Neutrophil (primary cell): ENCODE data around the gene ENTPD8.

Experiments used
- H3K27ac ChIP-seq: fragments of 200-600 bp; sonication (generic); 2 replicates; pipeline ENCODE4 v1.5.1; 2016; ENCODE audit warnings: mild to moderate bottlenecking, moderate library complexity
- H3K27me3 ChIP-seq: fragments of 200-600 bp; sonication (generic); 2 replicates; pipeline ENCODE4 v1.6.0; 2016; ENCODE audit warnings: mild to moderate bottlenecking
- H3K36me3 ChIP-seq: fragments of 200-600 bp; sonication (generic); 2 replicates; pipeline ENCODE4 v1.5.1; 2017
- H3K4me1 ChIP-seq, 2 experiments: fragments of 200-600 bp in 1 of 2; sonication (generic) in 1 of 2; 1 replicate in 1 of 2; 2 replicates in 1 of 2; pipeline versions ENCODE4 v1.5.1 to v1.6.1; 2013 to 2016; ENCODE audit warnings: low read depth in 1 of 2, low read length in 1 of 2, mild to moderate bottlenecking in 1 of 2, moderate library complexity in 1 of 2; ENCODE audit not compliant: control insufficient read depth in 1 of 2, insufficient read depth in 1 of 2
- H3K4me3 ChIP-seq, 2 experiments: fragments of 200-600 bp in 1 of 2; sonication (generic) in 1 of 2; 1 replicate in 1 of 2; 2 replicates in 1 of 2; pipeline ENCODE4 v1.5.1; 2013 to 2016; ENCODE audit warnings: low read depth in 1 of 2, low read length in 1 of 2, mild to moderate bottlenecking in 1 of 2, moderate library complexity in 1 of 2
- H3K9me3 ChIP-seq: fragments of 200-600 bp; sonication (generic); 2 replicates; pipeline ENCODE4 v1.5.1; 2016
- TF ChIP-seq, protein P1 (sequence below): fragments of 200-600 bp; sonication (generic); IDR thresholded peaks from 2 replicates; pipeline ENCODE4 v1.5.1; 2016; ENCODE audit warnings: antibody characterized with exemption

ENTPD8 gene

DNA sequence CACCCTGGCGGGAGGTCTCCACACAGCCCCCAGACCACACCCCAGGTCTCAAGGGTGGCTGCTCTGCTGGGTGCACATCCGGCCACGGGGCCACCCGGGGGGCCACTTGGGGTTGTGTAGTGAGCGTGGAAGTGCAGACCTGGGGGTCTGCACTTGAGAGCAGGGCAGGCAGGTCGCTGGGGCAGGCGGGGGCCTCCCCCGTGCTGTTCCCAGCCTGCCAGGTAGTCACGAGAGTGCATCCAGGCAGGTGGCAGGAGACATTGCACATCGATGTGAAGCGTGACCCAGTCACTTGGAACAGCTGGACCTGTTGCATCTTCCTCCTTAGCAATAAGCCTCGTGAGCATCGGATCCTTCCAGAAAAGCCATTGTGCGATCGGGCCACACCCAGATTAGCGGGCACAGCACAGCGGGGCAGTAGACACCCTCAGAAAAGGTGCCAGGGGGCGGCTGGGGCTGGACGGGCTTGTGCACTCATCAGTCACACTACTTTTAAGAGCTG lies 4.8 kb upstream of the ENTPD8 start:
- H3K27ac ChIP-seq, result no peak overlapping the region
- H3K9me3 ChIP-seq, result no peaks in the 10 kb centered on the region
- no peak overlapping the region for H3K4me3 ChIP-seq
- no peaks in the 10 kb centered on the region for H3K36me3 ChIP-seq
- peaks cover 62% of the 10 kb centered on the region for H3K27me3 ChIP-seq
- TF ChIP-seq, protein P1, sequence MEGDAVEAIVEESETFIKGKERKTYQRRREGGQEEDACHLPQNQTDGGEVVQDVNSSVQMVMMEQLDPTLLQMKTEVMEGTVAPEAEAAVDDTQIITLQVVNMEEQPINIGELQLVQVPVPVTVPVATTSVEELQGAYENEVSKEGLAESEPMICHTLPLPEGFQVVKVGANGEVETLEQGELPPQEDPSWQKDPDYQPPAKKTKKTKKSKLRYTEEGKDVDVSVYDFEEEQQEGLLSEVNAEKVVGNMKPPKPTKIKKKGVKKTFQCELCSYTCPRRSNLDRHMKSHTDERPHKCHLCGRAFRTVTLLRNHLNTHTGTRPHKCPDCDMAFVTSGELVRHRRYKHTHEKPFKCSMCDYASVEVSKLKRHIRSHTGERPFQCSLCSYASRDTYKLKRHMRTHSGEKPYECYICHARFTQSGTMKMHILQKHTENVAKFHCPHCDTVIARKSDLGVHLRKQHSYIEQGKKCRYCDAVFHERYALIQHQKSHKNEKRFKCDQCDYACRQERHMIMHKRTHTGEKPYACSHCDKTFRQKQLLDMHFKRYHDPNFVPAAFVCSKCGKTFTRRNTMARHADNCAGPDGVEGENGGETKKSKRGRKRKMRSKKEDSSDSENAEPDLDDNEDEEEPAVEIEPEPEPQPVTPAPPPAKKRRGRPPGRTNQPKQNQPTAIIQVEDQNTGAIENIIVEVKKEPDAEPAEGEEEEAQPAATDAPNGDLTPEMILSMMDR, result no peak
- H3K4me1 ChIP-seq, result peaks cover 5 to 15% of the 10 kb centered on the region in 2 experiments

DNA sequence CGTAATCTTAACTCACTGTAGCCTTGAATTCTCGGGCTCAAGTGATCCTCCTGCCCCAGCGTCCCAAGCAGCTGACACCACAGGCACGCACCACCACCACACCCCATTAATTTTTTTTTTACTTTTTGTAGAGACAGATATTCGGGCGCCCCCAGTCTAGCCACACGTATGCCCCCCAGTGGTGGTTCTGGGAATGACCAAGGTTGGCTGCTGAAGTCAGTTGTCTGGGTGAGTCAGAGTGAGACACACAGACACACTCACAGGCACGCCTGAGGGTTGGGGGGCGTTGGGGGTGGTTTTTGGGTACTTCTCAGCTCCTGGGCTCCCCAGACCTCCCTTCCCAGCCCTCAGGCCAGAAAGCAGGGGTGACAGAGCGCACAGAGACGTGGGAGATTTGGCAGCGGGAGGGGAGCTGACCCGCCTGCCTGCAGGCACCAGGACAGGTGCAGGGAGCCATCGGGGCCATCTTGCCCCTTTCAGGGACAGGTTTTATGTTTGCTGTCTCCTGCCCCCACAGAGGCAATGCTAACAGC lies 4.2 kb upstream of the ENTPD8 start:
- TF ChIP-seq, protein P1, result peak; percentile 76
- H3K27ac ChIP-seq, result no peak overlapping the region
- H3K4me3 ChIP-seq, result no peak overlapping the region
- no peaks in the 10 kb centered on the region for H3K36me3 ChIP-seq
- peaks cover 5 to 15% of the 10 kb centered on the region in 2 experiments for H3K4me1 ChIP-seq
- H3K9me3 ChIP-seq, result no peaks in the 10 kb centered on the region
- H3K27me3 ChIP-seq, result peaks cover 62% of the 10 kb centered on the region

DNA sequence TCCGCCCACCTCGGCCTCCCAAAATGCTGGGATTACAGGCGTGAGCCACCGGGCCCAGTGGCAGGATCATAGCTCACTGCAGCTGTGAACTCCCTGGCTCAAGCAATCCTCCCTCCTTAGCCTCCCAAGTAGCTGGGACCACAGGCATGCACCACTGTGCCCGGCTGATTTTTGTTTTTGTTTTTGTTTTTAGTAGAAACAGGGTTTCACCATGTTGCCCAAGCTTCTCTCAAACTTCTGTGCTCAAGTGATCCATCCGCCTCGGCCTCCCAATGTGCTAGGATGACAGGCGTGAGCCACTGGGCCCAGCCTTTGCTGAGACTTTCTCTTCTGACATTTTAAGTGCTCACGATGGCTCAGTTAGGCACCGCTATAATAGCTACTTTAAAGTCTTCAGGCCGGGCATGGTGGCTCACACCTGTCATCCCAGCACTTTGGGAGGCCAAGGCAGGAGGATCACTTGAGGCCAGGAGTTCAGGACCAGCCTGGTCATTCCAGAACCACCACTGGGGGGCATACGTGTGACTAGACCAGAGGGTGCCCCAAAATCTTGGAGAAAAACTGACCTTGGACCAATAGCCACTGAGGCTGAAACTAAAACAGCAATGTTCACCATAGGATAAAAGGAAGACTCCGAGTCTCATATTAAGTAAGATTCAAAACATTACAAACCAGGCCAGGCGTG lies 3.1 kb upstream of the ENTPD8 start:
- Histone ChIP-seq H3K4me3 (no peak overlapping the region), H3K36me3 (no peaks in the 10 kb centered on the region), H3K9me3 (no peaks in the 10 kb centered on the region), H3K4me1 (peaks cover 0 to 8% of the 10 kb centered on the region in 2 experiments), H3K27ac (no peak overlapping the region), H3K27me3 (peaks cover 66% of the 10 kb centered on the region)
- TF ChIP-seq, protein P1, result no peak

DNA sequence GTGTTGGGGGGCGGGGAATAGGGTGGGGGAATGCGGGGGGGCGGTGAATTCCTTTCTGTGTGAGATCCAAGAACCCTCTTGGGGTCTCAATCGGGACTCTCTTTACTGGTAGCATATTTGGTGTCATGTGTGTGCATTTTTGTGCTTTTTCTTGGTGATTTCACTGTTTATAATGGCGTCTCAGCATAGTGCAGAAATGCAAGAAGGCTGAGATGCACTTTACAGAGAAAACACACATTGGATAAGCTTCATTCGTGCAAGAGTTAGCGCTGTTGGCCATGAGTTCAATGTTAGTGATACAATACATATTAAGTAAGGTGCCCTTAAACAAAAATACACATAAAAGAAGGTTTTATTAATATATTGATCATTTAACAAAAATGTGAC lies 771 bp upstream of the ENTPD8 start:
- Histone ChIP-seq H3K36me3 (no peaks in the 10 kb centered on the region), H3K27ac (no peak overlapping the region), H3K4me1 (peaks cover 0 to 8% of the 10 kb centered on the region in 2 experiments), H3K9me3 (no peaks in the 10 kb centered on the region), H3K27me3 (peaks cover 66% of the 10 kb centered on the region), H3K4me3 (peak overlapping the region in 1 of 2 experiments; percentile 60)
- TF ChIP-seq, protein P1, result no peak

DNA sequence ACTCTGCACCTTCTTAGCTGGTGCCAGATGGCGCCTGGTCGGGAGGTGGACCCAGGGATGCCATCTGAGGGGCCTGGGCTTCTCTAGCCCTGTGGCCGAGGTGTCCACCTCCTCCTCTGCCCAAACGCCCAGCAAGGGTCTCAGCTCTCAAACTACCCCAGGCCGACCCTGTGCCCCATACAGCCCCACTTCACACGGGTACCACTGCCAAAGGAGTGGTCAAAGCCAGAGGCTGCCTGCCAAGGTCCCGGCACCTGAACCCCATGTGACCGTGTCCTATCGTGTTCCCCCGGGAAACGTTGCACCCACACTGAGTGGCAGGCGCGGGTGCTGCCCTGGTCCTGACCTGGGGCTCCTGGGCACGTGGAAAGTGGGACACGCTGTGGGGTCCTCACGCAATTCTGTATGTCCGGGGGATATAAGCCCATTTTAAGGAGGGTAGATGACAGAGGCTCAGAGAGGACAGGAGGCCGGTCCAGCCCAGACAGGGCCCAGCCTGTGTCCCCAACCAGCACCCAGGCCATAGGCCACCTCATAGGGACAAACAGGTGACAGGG lies 1.9 kb downstream of the ENTPD8 start:
- Histone ChIP-seq H3K27me3 (peaks cover 50% of the 10 kb centered on the region), H3K4me3 (no peak overlapping the region), H3K4me1 (peaks cover 0 to 8% of the 10 kb centered on the region in 2 experiments), H3K36me3 (no peaks in the 10 kb centered on the region), H3K9me3 (no peaks in the 10 kb centered on the region), H3K27ac (no peak overlapping the region)
- TF ChIP-seq, protein P1, result no peak
